Colonic mucosa (tissue), 4 donors: Measurements from ENCODE around the gene TSHR. TPM values are rescaled to one million over a fixed set of nuclear protein-coding genes. Genes with fewer than 3 reads are reported as not detected.
A peak's percentile ranks its signal among the peaks of the same experiment; 100 is the strongest.

ENCODE experiments used
- DNase-seq: peaks from one replicate; pipeline ENCODE4 v3.0.0-alpha.2; 2020
- H3K27ac ChIP-seq: fragments of 200-600 bp; one replicate; pipeline ENCODE4 v1.8.0; 2021
- H3K27me3 ChIP-seq: fragments of 200-600 bp; one replicate; pipeline ENCODE4 v1.8.0; 2021
- H3K36me3 ChIP-seq: fragments of 200-600 bp; one replicate; pipeline ENCODE4 v1.8.0; 2021
- H3K4me1 ChIP-seq: fragments of 200-600 bp; one replicate; pipeline ENCODE4 v1.8.0; 2021; ENCODE audit warnings: mild to moderate bottlenecking
- H3K4me3 ChIP-seq: fragments of 200-600 bp; one replicate; pipeline ENCODE4 v1.8.0; 2021
- H3K9ac ChIP-seq, 2 donors: one replicate each; pipeline ENCODE4 v1.7.0; 2013; ENCODE audit warnings: control low read depth in 2 of 2, low read depth in 2 of 2, low read length in 2 of 2
- H3K9me3 ChIP-seq: fragments of 200-600 bp; one replicate; pipeline ENCODE4 v1.8.0; 2021
- intact Hi-C: fragments of 100-400 bp; cut with DNase I; formaldehyde crosslinking; loops from one replicate; pipeline ENCODE4 v1.14.1; 2022
- total RNA-seq, 2 donors: library from RNA; stranded (reverse); fragmentation: NEBNext Ultra II Directional in 1 of 2; extraction: Animal tissue kit (Norgen Biotek cat#: 25700) in 1 of 2; gene quantifications; one replicate each; pipeline ENCODE4 v1.2.1, GENCODE V29; 2021
- TF ChIP-seq, protein P1 (sequence below): fragments of 200-600 bp; IDR thresholded peaks from one replicate; pipeline ENCODE4 v1.8.0; 2022; ENCODE audit warnings: antibody characterized with exemption, mild to moderate bottlenecking
- donor health status: healthy.
- donor health status: DM: no; HTN: no; CAD: no.
- donor health status: DM: no; HTN: no; CAD: no.

TSHR gene
- total RNA-seq, 2 donors from 2014 or later: 0.11 to 0.25 TPM

DNA sequence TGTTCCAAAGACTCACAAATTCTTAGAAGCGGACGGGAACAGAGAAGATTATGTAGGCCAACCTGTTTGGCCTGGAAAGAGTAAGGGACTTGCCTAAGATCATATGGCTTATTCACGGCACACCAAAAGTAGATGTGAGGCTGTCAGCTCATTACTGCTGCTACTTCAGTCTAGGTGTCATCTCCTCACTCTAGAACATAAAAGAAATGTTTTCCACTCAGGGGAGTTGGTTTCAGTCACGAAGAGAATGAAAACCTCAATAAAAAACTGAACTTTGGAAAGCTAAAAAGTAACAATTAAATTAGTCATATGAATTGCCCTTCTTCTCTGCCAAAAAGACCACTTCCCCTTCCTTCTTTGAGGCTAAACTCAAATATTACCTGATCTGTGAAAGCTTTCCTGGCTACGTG is 13.2 kb upstream of the TSHR start:
- no peak for DNase-seq
- Histone ChIP-seq H3K4me1 (peaks cover 4% of the 10 kb centered on the region), H3K36me3 (no peaks in the 10 kb centered on the region), H3K4me3 (peak overlapping the region; percentile 68), H3K27me3 (no peaks in the 10 kb centered on the region), H3K9ac (peak overlapping the region; percentile 28 to 38), H3K27ac (no peak overlapping the region), H3K9me3 (no peaks in the 10 kb centered on the region)
- intact Hi-C loops: loop anchor here (5.0 kb wide), 1 partner anchor 230 kb away; no protein-coding TSS in a partner anchor
- TF ChIP-seq, protein P1, sequence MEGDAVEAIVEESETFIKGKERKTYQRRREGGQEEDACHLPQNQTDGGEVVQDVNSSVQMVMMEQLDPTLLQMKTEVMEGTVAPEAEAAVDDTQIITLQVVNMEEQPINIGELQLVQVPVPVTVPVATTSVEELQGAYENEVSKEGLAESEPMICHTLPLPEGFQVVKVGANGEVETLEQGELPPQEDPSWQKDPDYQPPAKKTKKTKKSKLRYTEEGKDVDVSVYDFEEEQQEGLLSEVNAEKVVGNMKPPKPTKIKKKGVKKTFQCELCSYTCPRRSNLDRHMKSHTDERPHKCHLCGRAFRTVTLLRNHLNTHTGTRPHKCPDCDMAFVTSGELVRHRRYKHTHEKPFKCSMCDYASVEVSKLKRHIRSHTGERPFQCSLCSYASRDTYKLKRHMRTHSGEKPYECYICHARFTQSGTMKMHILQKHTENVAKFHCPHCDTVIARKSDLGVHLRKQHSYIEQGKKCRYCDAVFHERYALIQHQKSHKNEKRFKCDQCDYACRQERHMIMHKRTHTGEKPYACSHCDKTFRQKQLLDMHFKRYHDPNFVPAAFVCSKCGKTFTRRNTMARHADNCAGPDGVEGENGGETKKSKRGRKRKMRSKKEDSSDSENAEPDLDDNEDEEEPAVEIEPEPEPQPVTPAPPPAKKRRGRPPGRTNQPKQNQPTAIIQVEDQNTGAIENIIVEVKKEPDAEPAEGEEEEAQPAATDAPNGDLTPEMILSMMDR: no peak

DNA sequence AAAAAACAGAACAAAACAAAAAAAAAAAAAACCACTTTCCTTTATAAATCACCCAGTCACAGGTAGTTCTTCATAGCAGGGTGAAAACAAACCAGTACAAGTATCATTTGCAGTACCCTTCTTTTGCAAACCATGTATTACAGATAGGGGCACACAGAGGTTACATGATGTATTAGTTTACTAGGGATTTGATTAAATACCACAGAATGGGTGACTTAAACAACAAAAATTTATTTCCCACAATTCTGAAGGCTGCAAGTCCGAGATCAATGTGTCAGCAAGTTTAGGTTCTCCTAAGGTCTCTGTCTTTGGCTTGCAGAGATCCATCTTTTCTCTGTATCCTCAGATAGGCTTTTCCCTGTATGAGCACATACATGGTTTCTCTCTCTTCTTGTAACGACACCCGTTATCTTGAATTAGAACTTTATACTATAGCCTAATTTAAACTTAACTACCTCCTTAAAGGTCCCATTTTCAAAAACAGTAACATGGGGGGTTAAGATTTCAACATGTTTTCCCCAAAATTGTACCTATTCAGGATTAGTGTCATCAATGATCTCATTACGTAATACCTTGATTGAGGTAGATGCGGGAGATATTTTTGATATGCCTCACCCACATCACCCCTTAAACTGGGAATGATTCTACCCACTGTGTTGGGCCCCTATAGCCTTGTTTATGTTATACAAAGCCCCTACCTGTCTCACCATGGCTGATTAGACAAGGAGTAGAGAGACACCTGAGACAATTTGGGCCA is 10.4 kb upstream of the TSHR start:
- no peak overlapping the region for H3K4me3 ChIP-seq
- H3K4me1 ChIP-seq: peaks cover 4% of the 10 kb centered on the region
- DNase-seq: no peak
- TF ChIP-seq, protein P1: no peak
- no peak overlapping the region for H3K27ac ChIP-seq
- no peaks in the 10 kb centered on the region for H3K9me3 ChIP-seq
- no peak overlapping the region for H3K9ac ChIP-seq
- no peaks in the 10 kb centered on the region for H3K27me3 ChIP-seq
- intact Hi-C loops: loop anchor here (5.0 kb wide), 1 partner anchor 227 kb away; no protein-coding TSS in a partner anchor
- no peaks in the 10 kb centered on the region for H3K36me3 ChIP-seq

DNA sequence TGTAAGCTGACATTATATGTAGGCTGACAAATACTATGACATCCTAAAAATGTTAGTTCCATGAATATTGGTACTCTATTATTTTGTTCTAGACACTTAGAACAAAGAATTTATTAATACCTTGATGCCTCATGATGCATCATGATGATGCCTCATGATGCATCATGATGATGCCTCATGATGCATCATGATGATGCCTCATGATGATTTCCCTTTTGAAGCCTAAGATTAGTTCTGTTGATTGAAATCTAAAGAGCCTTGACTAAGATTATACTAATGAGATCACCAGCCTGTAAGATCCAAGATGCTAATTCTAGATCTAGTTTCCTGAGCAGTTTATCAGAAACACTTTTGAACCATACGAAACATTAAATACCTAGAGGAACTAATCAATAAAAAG is 9.2 kb upstream of the TSHR start:
- Histone ChIP-seq H3K27me3 (no peaks in the 10 kb centered on the region), H3K4me3 (no peak overlapping the region), H3K9ac (no peak overlapping the region), H3K36me3 (no peaks in the 10 kb centered on the region), H3K4me1 (no peaks in the 10 kb centered on the region), H3K27ac (no peak overlapping the region), H3K9me3 (no peaks in the 10 kb centered on the region)
- intact Hi-C loops: no loop called here
- TF ChIP-seq, protein P1: no peak
- DNase-seq: no peak

DNA sequence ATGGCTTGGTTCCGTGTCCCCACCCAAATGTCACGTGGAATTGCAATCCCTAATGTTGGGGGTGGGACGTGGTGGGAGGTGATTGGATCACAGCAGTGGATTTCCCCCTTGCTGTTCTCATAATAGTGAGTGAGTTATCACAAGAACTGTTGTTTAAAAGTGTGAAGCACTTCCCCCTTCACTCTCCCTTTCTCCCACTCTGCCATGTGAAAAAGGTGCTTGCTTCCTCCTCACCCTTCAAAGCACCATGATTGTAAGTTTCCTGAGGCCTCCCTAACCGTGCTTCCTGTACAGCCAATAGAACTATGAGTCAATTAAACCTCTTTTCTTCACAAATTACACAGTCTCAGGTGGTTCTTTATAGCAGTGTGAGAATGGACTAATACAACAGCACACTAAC is 8.6 kb upstream of the TSHR start:
- Histone ChIP-seq H3K4me1 (no peaks in the 10 kb centered on the region), H3K27ac (no peak overlapping the region), H3K9me3 (no peaks in the 10 kb centered on the region), H3K36me3 (no peaks in the 10 kb centered on the region), H3K27me3 (no peaks in the 10 kb centered on the region), H3K4me3 (no peak overlapping the region), H3K9ac (no peak overlapping the region)
- intact Hi-C loops: no loop called here
- DNase-seq: no peak
- TF ChIP-seq, protein P1: no peak

DNA sequence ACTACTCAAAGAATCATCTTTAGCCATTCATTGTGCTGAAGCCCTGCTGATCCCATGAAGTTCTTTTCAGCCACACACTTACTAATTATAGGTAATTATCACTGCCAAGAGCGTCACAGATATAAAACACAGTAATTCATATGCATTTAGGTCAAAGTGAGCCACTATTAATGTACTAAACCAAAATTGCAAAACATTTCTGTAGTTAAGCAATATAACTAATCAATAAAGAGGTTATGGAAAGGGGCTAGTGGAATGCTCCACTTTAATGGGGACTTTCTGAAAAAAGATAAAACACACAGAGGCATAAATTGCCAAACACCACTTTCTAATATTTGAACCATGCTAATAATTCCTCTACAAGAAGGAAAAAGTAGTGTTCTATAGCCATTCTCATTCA is 7.1 kb upstream of the TSHR start:
- TF ChIP-seq, protein P1: no peak
- no peak for DNase-seq
- Histone ChIP-seq H3K27me3 (no peaks in the 10 kb centered on the region), H3K4me3 (no peak overlapping the region), H3K9ac (no peak overlapping the region), H3K36me3 (no peaks in the 10 kb centered on the region), H3K4me1 (no peaks in the 10 kb centered on the region), H3K9me3 (no peaks in the 10 kb centered on the region), H3K27ac (no peak overlapping the region)
- intact Hi-C loops: no loop called here
